Activated T-cell treated with anti-CD3 and anti-CD28 coated beads, Interleukin-2, amount 50 U/mL, for 72 hours (primary cell): ENCODE results near the gene UPP1. TPM values are rescaled to one million over a fixed set of nuclear protein-coding genes. Genes with fewer than 3 reads are reported as not detected.

Source experiments
- total RNA-seq, 2 donors: library from RNA; stranded (reverse); gene quantifications; one replicate each; pipeline ENCODE4 v1.2.3, GENCODE V29; 2022

The UPP1 gene
- total RNA-seq, 2 donors from 2014 or later, result 92.2 to 122 TPM

Other genes starting within 250 kb of the UPP1 start
- gene PKD1L1, start 140.8 kb upstream of the UPP1 start, total RNA-seq, result under 1 TPM; 0.10 to 0.35 TPM
- 10 to 100 TPM; 38.3 to 41.1 TPM for gene HUS1, start 109.7 kb upstream of the UPP1 start, total RNA-seq
- gene SUN3, start 60.2 kb upstream of the UPP1 start, total RNA-seq, result under 1 TPM in 1 of 2 donors, not detected in 1; 0.99 TPM
- gene C7orf57, start 53.7 kb upstream of the UPP1 start, total RNA-seq, result under 1 TPM; 0.12 to 0.56 TPM
- not detected for gene ABCA13, start 82.2 kb downstream of the UPP1 start, total RNA-seq